ENCODE measurements around the gene GHR.

DNA sequence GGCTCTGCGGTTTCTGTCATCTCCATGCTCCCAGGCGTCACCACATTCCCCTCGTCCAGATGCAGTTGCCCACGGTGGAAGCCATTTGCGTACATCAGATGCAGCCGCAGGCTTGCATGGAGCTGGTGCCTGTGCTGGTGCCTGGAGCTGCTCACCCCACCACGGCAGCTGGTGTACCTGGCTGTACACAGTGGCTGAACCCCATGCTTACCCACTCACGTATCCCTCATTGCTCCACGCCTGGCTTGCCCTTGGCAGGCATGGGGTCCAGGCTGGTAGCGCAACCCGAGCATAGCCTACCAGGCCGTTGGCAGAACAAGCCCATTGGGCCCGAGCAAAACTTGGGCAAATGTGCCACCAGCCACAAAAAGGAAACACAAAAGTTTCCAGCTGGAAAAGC lies 159.5 kb downstream of the GHR start:
- TF ChIP-seq, protein P1, sequence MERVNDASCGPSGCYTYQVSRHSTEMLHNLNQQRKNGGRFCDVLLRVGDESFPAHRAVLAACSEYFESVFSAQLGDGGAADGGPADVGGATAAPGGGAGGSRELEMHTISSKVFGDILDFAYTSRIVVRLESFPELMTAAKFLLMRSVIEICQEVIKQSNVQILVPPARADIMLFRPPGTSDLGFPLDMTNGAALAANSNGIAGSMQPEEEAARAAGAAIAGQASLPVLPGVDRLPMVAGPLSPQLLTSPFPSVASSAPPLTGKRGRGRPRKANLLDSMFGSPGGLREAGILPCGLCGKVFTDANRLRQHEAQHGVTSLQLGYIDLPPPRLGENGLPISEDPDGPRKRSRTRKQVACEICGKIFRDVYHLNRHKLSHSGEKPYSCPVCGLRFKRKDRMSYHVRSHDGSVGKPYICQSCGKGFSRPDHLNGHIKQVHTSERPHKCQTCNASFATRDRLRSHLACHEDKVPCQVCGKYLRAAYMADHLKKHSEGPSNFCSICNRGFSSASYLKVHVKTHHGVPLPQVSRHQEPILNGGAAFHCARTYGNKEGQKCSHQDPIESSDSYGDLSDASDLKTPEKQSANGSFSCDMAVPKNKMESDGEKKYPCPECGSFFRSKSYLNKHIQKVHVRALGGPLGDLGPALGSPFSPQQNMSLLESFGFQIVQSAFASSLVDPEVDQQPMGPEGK (CRISPR knock-in tag; IDR thresholded peaks at IDR 0.05; ENCODE audit: borderline replicate concordance): no peak
- TF ChIP-seq ISL1 (CRISPR knock-in tag; IDR thresholded peaks at IDR 0.05) (no peak), OSR1 (CRISPR knock-in tag; IDR thresholded peaks at IDR 0.05) (no peak), ZFP3 (CRISPR knock-in tag; IDR thresholded peaks at IDR 0.05) (no peak), ZNF70 (CRISPR knock-in tag; IDR thresholded peaks at IDR 0.05) (no peak), BACH2 (CRISPR knock-in tag; IDR thresholded peaks at IDR 0.05; ENCODE audit: borderline replicate concordance) (no peak), ESRRG (CRISPR knock-in tag; IDR thresholded peaks at IDR 0.05) (no peak), RARB (CRISPR knock-in tag; IDR thresholded peaks at IDR 0.05) (no peak), ZC3H10 (CRISPR knock-in tag; IDR thresholded peaks at IDR 0.05) (no peak), TOX (CRISPR knock-in tag; IDR thresholded peaks at IDR 0.05; ENCODE audit: borderline replicate concordance) (no peak), ZNF565 (CRISPR knock-in tag; conservative IDR thresholded peaks at IDR 0.05; ENCODE audit: low read depth) (no peak)
- TF ChIP-seq, protein P2, sequence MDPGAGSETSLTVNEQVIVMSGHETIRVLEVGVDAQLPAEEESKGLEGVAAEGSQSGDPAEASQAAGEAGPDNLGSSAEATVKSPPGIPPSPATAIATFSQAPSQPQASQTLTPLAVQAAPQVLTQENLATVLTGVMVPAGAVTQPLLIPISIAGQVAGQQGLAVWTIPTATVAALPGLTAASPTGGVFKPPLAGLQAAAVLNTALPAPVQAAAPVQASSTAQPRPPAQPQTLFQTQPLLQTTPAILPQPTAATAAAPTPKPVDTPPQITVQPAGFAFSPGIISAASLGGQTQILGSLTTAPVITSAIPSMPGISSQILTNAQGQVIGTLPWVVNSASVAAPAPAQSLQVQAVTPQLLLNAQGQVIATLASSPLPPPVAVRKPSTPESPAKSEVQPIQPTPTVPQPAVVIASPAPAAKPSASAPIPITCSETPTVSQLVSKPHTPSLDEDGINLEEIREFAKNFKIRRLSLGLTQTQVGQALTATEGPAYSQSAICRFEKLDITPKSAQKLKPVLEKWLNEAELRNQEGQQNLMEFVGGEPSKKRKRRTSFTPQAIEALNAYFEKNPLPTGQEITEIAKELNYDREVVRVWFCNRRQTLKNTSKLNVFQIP (CRISPR knock-in tag; IDR thresholded peaks at IDR 0.05; ENCODE audit: borderline replicate concordance, low read depth): no peak
- TF ChIP-seq, protein P3, sequence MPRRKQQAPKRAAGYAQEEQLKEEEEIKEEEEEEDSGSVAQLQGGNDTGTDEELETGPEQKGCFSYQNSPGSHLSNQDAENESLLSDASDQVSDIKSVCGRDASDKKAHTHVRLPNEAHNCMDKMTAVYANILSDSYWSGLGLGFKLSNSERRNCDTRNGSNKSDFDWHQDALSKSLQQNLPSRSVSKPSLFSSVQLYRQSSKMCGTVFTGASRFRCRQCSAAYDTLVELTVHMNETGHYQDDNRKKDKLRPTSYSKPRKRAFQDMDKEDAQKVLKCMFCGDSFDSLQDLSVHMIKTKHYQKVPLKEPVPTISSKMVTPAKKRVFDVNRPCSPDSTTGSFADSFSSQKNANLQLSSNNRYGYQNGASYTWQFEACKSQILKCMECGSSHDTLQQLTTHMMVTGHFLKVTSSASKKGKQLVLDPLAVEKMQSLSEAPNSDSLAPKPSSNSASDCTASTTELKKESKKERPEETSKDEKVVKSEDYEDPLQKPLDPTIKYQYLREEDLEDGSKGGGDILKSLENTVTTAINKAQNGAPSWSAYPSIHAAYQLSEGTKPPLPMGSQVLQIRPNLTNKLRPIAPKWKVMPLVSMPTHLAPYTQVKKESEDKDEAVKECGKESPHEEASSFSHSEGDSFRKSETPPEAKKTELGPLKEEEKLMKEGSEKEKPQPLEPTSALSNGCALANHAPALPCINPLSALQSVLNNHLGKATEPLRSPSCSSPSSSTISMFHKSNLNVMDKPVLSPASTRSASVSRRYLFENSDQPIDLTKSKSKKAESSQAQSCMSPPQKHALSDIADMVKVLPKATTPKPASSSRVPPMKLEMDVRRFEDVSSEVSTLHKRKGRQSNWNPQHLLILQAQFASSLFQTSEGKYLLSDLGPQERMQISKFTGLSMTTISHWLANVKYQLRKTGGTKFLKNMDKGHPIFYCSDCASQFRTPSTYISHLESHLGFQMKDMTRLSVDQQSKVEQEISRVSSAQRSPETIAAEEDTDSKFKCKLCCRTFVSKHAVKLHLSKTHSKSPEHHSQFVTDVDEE (CRISPR knock-in tag; IDR thresholded peaks at IDR 0.05): no peak
- TF ChIP-seq, protein P4, sequence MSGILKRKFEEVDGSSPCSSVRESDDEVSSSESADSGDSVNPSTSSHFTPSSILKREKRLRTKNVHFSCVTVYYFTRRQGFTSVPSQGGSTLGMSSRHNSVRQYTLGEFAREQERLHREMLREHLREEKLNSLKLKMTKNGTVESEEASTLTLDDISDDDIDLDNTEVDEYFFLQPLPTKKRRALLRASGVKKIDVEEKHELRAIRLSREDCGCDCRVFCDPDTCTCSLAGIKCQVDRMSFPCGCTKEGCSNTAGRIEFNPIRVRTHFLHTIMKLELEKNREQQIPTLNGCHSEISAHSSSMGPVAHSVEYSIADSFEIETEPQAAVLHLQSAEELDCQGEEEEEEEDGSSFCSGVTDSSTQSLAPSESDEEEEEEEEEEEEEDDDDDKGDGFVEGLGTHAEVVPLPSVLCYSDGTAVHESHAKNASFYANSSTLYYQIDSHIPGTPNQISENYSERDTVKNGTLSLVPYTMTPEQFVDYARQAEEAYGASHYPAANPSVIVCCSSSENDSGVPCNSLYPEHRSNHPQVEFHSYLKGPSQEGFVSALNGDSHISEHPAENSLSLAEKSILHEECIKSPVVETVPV (CRISPR knock-in tag; IDR thresholded peaks at IDR 0.05): no peak
